ENCODE data around the gene OGDH.
A peak's percentile ranks its signal among the peaks of the same experiment; 100 is the strongest.

- no peak for TF ChIP-seq CTCF (IDR thresholded peaks at IDR 0.05)
- peak; percentile 11 for TF ChIP-seq POLR2A (IDR thresholded peaks at IDR 0.05)
These were observed 141.9 kb downstream of the OGDH start, which contains the start of gene ZMIZ2 for GRCh38 chr7:44748045-44748947.

Measured in testis (tissue), 2 donors.